ENCODE data around the gene RAPSN. TPM values are rescaled to one million over a fixed set of nuclear protein-coding genes. Genes with fewer than 3 reads are reported as not detected.
A peak's percentile ranks its signal among the peaks of the same experiment; 100 is the strongest.

The RAPSN gene
- total and polyA plus RNA-seq, 2 of the 8 experiments (the other 6 are each of a cell fraction or from before 2014, with no cell fraction given): 0.06 to 0.34 TPM

DNA sequence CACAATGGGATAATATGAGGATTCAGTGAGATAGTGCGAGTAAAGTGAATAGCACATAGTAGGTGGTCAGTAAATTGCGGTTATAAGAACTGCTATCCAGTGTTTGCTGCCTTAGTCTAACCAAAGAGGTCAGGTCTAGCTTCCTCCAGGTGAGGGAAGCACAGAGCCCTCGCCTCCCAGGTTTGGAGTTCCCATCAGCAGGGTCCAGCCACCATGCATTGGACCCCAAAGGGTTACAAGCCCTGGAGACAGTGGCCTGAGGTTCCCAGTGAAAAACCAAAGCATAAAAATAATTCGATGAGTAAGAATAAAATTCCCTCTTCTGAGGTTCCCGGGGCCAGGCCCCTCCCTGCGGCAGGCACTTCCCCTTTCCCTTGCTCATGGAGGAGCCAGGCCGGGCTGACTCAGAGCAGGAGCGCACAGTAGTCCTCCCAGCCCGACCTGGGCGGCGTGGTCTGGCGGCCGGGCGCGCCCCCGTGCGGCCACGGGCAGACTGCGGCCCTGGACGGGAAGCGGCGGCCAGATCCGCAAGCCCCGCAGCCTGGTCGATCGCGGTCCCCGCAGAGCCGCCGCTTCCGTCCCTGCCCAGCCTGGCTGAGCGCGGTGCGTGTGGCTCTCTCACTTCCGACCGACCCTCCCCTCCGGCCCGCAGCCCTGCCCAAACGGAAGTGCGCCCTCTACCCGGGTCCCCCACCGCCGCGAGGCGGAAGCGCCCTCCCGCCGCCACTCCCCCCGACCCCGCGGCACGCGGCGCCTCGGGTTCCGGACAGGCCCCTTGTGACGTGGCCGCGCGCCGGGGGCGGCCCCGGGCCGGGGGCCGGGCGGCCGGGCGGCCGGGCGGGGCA lies 41.0 kb downstream of the RAPSN start, which contains the start of gene SLC39A13 (continued):
- TF ChIP-seq YY1 (IDR thresholded peaks at IDR 0.05; ENCODE audit: low read depth, low read length) (peak; percentile 32; the same call in 1 of the 2 replicates), CHD2 (IDR thresholded peaks at IDR 0.05; ENCODE audit: low read length) (no peak), ASH2L (IDR thresholded peaks at IDR 0.05; ENCODE audit: low read length) (peak; percentile 93), FOSL1 (IDR thresholded peaks at IDR 0.05; ENCODE audit: insufficient read depth, low read depth, low read length) (0 out of 2 replicates have a peak, but pooled peaks have one; percentile 16), GABPA (IDR thresholded peaks at IDR 0.05; ENCODE audit: borderline replicate concordance, insufficient read depth, low read length) (peak; percentile 99), TBP (IDR thresholded peaks at IDR 0.05; ENCODE audit: low read depth, low read length) (peak; percentile 70), PHF8 (conservative IDR thresholded peaks at IDR 0.05; ENCODE audit: low read depth, low read length) (peak; percentile 90), KDM5A (IDR thresholded peaks at IDR 0.05; ENCODE audit: low read length) (no peak), HDAC2 (IDR thresholded peaks at IDR 0.05; ENCODE audit: borderline replicate concordance in 1 of 2, low read depth in 2 of 2, low read length in 2 of 2) (no peak; a peak in 1 of 4 replicates), SAP30 (IDR thresholded peaks at IDR 0.05; ENCODE audit: insufficient read depth, insufficient replicate concordance, low read length) (no peak), POU5F1 (IDR thresholded peaks at IDR 0.05; ENCODE audit: low read depth, low read length) (no peak)
- TF ChIP-seq, protein P1, sequence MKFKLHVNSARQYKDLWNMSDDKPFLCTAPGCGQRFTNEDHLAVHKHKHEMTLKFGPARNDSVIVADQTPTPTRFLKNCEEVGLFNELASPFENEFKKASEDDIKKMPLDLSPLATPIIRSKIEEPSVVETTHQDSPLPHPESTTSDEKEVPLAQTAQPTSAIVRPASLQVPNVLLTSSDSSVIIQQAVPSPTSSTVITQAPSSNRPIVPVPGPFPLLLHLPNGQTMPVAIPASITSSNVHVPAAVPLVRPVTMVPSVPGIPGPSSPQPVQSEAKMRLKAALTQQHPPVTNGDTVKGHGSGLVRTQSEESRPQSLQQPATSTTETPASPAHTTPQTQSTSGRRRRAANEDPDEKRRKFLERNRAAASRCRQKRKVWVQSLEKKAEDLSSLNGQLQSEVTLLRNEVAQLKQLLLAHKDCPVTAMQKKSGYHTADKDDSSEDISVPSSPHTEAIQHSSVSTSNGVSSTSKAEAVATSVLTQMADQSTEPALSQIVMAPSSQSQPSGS (IDR thresholded peaks at IDR 0.05; ENCODE audit: low read length): 0 out of 2 replicates have a peak, but pooled peaks have one; percentile 25
